HG02885 (cell line): ENCODE measurements around the gene TNFRSF6B.
"Not testable (repeated sequence)": the region's sequence is repeated elsewhere in the genome, so short reads cannot be mapped to it uniquely, and the experiment has no call there.

ENCODE experiments used
- ATAC-seq: cut with Tn5 transposase; IDR thresholded peaks from one replicate; pipeline ENCODE4 v1.9.1; 2021; ENCODE audit warnings: mild to moderate bottlenecking; ENCODE audit not compliant: unreplicated experiment, poor library complexity

Gene TNFRSF6B

DNA sequence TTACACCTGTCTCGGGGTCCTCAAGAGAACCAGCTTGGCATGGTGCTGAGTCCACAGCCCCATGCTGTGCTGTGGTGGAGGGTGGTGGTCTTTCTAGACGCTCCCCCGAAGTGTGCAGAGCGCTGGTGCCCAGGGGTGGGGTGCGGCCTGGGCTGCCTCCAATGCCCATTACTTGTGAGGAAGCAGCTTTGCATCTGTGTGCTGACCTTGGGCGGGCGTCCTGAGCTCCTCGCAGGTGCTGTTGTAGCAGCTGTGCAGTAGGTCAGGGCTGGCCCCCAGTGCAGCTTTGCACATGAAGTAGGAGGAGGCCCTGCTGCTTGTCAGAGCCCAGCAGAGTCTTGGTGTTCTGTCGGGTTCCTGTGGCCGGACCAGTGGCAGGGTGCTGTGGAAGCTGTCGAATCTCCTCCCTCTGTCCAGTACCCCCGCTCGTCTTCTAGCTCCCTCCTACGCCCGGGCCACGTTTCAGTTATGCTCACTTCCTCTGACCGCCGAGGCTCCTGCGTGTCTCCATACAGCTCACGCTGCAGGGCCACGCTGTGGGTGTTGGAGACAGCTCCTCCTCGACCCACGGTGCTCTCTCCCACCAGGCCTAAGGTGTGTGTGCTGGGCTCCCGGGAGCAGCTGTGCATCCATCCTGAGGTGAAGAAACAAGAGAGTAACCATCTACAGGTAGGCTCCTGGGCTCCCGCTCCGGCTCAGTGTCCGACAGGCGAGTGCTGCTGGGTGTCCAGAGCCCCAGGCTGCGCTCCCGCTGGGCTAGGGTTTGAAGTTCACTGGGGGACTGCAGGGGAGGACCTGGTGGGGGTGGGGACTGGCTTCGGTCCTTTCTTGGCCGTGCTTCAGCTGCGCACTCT lies 34.3 kb upstream of the TNFRSF6B start:
- no peak for ATAC-seq

DNA sequence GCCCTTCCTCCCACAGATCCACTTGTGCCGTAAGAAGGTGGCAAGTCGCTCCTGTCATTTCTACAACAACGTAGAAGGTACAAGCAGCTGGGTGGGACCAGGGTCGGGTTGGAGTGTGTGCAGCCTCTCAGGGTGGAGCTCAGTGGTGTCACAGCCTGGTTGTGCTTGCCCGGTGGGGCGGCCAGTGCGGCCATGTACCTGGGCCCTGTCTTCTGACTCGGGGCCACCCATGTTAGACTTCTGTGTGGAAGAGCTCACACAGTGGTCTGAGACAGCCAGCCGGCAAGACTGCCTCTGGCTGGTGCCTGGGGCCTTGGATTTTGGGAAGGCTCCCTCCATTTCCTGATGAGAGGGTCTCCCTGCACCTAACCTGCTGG lies 33.7 kb upstream of the TNFRSF6B start:
- ATAC-seq, result no peak

DNA sequence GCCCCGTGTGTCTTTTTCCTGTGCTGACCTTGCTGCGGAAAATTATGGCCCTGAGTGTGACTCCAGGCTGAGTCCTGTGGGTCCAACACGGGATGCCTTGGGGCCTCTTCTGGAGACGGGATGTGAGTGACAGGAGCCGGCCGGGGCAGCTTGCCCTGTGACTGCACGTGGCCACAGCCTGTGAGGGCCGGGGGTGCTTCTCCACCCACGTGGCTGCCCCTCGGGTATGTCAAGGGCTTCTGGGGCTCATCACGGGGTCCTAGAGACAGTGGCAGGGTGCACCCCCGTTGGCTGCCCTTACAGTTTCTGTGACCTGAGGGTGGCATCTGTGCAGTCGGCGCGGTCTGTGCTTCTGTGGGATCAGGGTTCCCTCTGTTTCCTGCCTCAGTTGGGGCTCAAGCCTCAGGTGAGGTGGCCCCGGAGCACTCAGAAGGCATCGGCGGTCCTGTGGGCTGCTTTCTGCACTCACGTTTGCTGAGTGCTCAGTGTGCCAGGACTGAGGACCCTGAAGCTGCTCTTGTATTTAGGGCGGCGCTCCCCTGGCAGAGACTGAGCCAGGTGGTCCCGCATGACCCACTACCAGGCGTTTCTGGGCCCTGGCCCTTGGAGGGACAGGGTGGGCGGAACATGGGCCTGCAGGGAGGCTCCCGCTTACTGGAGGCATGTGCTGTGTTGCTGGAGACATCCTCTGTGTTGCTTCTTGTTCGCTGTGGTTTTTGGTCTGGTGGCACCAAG lies 33.0 kb upstream of the TNFRSF6B start:
- no peak for ATAC-seq

DNA sequence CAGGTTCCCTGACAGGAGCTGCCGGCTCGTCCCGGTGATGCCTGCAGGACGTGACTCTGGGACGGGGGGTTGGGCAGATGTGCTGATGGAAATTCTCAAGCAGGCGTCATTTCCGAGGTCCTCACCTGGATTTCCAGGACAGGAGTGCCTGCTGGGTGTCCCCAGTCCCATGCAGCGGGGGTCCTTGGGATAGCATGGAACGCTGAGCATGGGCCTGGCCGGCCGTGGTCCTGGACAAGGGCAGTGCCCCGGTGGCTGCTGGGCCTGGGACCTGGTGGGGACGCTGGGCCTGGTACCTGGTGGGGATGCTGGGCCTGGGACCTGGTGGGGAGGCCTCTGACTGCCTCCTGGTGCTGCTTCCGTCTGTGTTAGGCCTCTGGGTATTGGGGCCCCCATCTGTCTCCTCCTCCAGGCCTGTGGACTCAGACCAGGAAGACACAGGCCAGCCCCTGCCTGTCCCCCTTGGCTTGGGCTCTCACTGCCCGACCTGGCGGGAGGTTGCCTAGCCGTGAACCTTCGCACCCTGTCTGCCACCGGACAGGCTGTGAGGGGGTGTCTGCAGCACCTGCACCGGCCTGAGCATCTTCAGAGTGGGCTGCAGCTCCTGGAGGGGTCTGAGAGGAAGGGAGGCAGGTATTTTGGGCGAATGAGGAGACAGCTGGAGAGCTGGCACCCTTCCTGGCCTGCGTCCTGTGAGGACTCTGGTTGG lies 32.2 kb upstream of the TNFRSF6B start:
- ATAC-seq, result no peak

DNA sequence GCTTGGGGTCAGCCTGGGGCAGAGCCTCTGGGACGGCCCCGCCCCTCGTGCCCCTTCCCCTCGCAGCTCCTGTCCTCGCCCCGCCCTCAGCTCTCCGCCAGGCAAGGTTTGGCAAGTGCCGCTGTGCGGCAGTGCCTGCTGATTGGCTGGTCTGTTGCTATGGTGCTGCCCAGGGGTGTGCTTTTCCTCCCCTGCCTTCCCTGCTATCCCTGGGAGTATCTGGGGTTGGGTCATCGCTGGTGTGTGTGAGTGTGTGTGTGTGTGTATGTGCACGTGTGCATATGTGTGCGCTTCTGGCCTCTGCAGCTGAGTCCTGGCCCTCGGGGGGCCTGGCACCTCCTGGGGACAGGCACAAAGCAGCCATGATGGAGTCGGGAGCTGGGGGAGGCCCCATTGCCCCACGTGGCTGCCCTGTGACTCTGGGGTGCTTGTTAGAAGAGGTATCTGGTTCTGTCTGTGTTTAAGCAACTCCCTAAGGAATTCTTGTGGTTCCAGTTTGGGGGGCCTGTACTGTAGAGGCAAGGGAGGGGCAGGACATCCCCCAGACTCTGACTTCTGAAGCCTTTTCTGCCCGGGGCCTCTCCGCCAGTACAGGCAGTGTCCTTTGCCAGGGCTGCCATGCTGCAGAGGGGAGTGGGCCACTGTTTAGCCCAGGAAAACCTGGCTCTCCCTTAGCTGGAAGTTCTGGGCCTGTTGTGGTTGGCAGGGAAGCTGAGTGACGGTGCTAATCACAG lies 31.4 kb upstream of the TNFRSF6B start:
- no peak for ATAC-seq

DNA sequence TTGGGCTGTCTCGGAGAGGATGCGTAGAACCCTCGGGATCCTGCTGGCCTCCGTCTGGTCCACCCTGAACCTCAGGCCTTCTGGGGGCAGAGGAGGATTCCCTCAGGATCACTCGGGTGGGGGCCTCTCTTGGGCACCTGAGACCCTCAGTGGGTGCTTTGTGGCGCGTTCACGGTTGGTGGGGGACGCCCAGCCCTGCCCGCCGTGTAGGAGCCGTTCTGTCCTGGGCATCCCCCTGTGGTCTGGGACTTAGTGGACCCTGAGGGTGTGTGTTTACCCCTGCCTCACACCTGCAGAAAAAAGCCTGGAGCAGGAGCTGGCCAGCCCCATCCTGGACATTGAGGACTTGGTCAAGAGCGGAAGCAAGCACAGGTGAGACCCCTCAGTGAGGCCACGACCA lies 30.7 kb upstream of the TNFRSF6B start:
- no peak for ATAC-seq

DNA sequence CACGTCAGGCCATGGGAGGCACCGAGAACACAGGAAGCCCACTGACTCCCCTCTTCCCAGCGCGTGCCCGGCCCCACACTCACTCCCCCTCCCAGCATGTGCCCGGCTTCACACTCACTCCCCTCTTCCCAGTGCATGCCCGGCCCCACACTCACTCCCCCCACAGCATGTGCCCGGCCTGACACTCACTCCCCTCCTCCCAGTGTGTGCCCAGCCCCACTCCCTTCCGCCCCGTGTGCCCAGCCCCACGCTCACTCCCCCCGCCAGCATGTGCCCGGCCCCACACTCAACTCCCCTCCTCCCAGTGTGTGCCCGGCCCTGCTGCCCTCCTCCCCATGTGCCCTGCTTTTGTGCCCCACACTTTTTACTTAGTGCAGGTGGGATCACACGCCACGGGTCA lies 28.6 kb upstream of the TNFRSF6B start:
- ATAC-seq, result no peak

DNA sequence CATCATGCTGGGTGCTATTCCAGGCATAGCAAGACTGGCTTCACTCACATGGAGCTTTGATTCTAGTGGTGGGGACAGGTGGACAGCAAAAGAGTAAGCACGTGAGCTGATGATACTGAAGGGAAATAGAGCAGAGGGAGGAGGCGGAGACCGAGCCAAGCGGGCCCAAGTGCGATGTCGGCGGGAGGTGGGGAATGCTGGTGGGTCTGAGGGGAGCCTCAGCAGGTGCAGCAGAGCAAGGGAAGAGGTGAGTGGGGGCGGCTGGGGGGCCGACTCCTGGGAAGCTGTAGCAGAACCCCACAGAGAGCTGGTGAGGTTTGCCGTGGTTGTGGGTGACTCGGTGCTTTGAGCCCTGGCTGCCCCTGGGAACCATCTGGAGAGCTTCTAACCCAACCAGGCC lies 28.1 kb upstream of the TNFRSF6B start:
- ATAC-seq, result no peak

DNA sequence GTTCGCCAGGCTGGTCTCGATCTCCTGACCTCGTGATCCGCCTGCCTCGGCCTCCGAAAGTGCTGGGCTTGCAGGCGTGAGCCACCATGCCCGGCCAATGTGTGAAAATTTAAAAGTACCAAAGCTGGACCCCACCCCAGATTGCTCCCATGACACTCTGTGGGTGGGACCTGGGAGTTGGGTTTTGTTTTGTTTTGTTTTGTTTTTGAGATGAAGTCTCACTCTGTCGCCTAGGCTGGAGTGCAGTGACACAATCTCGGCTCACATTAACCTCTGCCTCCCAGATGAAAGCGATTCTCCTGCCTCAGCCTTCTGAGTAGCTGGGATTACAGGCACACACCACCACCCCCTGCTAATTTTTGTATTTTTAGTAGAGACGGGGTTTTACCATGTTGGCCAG lies 24.8 kb upstream of the TNFRSF6B start:
- not testable (repeated sequence) for ATAC-seq

DNA sequence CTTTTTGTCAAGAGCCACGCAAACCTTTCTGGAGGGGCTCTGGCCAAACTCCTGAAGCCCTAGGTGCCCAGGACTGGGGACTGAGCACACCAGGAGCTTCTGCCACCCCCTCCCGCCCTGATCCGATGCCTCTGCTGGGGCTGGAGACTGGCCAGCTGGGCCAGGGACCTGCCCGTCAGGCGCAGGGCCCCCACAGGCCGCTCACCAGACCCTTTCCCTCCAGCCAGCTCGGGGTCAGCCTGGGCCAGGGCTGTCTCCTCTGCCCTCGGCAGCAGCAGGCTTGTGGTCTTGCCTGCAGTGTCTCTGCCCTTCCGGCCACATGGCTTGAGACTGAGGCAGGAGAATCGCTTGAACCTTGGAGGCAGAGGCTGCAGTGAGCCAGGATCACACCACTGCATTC lies 23.8 kb upstream of the TNFRSF6B start:
- ATAC-seq, result no peak

DNA sequence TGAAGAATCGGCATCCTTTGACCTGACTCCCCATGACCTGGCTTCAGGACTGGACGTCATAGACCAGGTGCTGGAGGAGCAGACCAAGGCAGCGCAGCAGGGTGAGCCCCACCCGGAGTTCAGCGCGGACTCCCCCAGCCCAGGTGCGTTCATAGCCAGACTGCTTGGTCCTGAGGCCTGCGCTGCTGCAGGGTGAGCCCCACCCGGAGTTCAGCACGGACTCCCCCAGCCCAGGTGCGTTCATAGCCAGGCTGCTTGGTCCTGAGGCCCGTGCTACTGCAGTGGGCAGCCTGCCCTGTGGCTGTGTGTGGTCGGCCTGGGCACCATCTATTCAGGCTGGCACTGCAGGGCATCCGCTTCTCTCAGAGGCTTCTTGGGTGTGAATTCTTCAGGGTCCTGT lies 22.5 kb upstream of the TNFRSF6B start:
- no peak for ATAC-seq

DNA sequence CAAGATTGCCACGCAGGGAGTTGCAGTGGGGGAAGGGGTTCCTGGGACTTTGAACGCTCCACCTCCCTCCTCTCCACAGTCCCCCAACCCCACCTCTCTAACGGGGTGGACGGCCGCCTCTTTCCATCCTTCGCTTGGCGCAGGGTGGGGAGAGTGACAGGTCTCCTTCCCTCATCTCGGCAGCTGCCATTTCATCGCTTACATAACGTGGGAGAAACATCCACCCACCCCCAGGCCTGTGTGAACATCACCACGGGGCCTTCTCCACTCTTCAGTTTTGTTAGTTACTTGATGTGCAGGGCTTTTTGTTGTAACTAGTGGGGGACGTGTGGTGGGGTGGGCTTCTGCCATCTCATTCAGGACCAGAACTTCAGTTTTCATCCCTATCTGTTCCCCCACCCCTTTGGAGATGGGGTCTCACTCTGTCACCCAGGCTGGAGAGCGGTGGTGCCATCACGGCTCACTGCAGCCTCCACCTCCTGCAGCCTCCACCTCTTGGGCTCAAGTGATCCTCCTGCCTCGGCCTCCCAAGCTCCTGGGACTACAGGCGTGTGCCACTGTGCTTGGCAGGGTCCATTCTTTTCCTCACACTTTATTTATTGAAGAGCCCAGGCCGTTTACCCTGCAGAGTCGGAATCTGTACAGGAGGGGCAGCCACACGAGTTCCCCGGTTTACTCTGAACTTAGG lies 20.6 kb upstream of the TNFRSF6B start:
- no peak for ATAC-seq

DNA sequence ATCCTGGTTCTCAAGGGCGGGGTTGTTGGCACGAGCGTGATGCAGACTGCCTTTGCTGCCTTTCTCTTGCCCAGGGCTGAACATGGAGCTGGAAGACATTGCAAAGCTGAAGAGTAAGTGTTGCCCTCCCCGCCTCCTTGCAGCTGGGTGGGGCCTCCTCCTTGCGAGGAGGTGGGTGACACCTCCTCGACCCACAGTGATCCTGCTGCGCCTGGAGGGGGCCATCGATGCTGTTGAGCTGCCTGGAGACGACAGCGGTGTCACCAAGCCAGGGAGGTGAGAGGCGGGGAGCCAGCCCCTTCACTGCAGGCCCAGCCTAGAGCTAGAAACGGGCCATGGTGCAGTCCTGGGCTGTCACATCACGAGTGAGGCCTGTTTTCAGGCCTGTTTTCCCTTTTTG lies 18.4 kb upstream of the TNFRSF6B start:
- ATAC-seq, result no peak

DNA sequence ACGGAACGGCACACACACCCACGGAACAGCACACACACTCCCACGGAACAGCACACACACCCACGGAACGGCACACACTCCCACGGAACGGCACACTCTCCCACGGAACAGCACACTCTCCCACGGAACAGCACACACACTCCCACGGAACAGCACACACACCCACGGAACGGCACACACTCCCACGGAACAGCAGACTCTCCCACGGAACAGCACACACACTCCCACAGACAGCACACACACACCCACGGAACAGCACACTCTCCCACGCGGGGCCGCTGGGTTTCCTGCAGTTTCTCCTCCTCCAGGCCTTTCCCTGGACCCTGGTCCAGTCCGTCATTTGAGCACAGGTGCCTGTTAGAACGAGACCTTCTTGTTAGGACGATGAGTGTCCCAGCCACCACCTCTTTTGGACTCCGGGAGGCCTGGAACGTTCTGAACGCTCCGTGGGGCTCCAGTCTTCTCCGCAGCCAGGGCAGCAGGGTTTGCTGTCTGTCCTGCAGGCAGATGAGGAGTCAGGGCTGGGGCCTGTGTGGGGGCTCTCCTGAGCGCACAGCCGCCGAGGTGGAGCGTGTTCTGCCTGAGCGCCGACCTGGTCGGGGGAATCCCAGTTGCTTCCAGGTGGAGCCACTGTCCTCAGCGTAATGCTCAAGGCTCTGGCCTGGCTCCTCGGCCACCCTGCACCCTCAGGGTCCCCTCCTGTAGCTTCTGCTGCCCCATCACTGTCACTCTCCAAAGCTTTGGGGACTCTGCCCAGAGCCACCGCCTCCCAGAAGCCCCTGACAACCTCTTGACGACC lies 17.6 kb upstream of the TNFRSF6B start:
- no peak for ATAC-seq

DNA sequence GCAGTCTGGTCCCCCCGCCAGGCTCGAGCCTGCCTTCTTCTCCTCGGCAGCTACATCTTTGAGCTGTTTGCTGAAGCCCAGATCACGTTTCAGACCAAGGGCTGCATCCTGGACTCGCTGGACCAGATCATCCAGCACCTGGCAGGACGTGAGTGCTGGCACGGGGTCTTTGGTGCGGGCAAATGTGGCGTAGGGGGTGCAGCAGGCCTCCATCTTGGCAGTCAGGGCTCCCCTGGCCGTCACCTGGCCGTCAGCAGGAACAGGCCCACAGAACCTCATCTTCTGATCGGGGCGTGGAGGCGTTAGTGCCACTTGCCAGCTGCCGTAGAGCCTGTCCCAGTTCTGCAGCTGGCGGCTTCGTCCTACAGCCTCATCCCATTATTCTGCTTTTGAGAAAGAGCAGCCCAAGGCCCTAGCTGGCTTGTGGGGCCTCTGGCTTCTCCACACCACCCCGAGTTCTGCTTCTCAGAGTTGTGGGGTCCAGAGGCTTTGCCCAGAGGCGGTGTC lies 16.6 kb upstream of the TNFRSF6B start:
- ATAC-seq, result no peak

DNA sequence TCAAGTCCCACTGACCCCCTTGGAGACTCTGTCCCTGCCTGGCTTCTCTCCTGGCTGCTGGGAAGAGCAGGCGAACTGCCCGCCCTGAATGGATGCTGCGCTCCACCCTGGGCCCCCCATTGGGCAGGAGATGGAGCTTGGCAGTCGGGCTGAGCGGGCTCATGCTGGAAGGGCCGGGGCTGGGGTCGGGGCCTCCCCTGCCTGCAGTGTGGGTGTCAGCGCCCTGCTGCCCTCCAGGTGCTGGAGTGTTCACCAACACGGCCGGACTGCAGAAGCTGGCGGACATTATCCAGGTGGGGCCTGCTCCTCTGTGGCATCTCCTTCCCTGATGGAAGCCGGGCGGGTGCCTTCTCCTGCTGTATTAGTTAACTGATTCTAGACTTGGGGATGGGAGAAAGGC lies 16.0 kb upstream of the TNFRSF6B start:
- ATAC-seq, result no peak

DNA sequence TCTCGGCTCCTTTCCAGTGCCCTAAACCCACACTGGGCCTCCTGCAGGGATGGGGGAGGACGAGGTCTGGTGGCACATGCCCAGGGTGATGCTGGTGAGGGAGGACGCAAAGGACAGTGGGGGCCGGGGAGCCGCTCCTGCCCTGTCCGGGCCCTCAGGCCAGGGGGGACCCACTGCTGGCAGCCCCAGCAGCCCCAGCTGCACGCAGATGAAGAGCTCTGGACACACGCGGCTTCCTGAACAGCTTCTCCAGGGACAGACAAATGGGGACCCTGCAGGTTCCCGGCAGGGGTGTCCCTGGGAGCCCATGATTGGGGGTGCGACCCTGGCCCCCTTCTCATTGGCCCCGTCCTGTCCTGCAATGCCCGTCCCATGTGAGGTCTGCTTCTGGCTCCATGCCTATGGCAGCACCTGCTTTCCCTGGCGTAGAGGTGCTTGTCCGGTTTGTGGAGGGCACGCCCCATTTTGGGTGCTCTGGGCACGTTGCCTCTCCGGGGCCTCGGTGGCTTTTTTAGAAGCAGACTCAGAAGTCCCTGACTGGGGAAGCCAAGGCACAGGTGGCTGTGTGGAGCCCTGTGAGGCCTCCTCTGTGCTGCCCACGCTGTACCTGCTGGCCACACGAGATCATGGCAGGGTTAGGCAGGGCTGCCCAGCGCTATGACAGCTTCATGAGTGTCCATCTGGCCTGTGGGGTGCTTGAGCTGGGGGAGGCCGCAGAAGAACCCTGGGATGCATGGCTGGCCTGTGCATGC lies 15.4 kb upstream of the TNFRSF6B start:
- no peak for ATAC-seq

DNA sequence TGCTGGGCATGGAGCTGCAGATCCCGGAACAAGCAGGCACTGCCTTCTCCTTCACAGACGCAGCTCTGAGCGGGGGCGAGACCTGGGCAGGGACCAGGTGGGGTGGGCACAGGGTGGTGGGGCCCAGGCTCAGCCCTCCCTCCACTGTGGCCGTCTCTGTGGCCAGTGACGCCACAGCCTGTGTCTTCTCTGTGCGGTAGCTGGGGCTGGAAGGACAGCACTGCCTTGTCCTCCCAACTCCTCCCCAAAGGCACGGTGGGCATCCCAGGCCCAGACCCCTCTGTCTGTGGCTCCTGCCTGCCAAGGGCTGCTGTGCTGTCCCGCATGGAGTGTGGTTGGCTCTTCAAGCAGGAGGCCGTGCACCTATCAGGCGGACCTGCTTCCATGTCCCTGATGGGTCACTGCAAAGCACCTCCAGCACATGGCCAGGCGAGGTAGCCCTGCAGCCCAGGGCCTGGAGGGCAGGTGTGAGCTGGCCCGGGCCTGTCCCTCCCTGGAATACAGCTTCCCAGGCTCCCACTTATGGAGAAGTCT lies 14.8 kb upstream of the TNFRSF6B start:
- ATAC-seq, result no peak
